C4-2B (cell line): ENCODE measurements around the gene AHR.

Experiments
- ZFX ChIP-seq: fragments of 450-650 bp; IDR thresholded peaks from 2 replicates; pipeline ENCODE4 v1.6.1; 2017
- TF ChIP-seq, protein P1 (sequence below): fragments of 450-650 bp; conservative IDR thresholded peaks from 2 replicates; pipeline ENCODE4 v1.5.1; 2017; ENCODE audit warnings: mild to moderate bottlenecking

DNA sequence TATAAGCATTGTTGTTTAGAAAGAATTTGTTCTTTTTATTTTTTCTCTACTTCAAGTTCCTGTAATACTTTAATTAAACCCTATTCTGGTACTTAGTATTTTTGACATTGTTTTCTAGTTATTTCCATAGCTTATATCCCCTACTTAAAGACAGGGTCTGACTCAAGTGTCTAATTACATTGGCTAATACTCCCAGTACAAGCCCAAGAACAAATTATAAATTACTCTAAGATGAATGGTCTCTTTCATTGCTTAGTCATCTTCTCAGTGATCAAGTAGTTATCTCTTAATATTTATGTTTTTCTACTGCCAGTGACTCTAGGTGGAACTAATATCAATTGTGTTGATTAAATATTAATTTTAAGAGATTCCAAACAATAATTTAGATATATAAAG is 21.6 kb downstream of the AHR start:
- TF ChIP-seq, protein P1, sequence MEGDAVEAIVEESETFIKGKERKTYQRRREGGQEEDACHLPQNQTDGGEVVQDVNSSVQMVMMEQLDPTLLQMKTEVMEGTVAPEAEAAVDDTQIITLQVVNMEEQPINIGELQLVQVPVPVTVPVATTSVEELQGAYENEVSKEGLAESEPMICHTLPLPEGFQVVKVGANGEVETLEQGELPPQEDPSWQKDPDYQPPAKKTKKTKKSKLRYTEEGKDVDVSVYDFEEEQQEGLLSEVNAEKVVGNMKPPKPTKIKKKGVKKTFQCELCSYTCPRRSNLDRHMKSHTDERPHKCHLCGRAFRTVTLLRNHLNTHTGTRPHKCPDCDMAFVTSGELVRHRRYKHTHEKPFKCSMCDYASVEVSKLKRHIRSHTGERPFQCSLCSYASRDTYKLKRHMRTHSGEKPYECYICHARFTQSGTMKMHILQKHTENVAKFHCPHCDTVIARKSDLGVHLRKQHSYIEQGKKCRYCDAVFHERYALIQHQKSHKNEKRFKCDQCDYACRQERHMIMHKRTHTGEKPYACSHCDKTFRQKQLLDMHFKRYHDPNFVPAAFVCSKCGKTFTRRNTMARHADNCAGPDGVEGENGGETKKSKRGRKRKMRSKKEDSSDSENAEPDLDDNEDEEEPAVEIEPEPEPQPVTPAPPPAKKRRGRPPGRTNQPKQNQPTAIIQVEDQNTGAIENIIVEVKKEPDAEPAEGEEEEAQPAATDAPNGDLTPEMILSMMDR: no peak
- no peak for TF ChIP-seq ZFX
